GM18508 (cell line): ENCODE data around the gene CSNK1G2.

ENCODE experiments used
- ATAC-seq: cut with Tn5 transposase; IDR thresholded peaks from one replicate; pipeline ENCODE4 v1.9.1; 2021; ENCODE audit warnings: moderate number of reproducible peaks; ENCODE audit not compliant: insufficient read depth, unreplicated experiment

CSNK1G2 gene

GRCh38 chr19:2012941-2013682 lies 72.1 kb downstream of the CSNK1G2 start:
- no peak for ATAC-seq

GRCh38 chr19:2013683-2013961 lies 72.7 kb downstream of the CSNK1G2 start:
- ATAC-seq, result no peak

GRCh38 chr19:2014131-2014571 lies 73.2 kb downstream of the CSNK1G2 start:
- ATAC-seq, result no peak

GRCh38 chr19:2014731-2015607 lies 74.0 kb downstream of the CSNK1G2 start:
- ATAC-seq, result no peak

- no peak for ATAC-seq
These were observed 74.6 kb downstream of the CSNK1G2 start, which contains the start of gene BTBD2 for GRCh38 chr19:2015608-2015950. Gene BTBD2, minus strand, starts transcription at chr19:2015714. Its CDS starts 11 bp downstream, at chr19:2015703.

- ATAC-seq, result no peak
These were observed 75.3 kb downstream of the CSNK1G2 start for GRCh38 chr19:2016041-2016807.

GRCh38 chr19:2018752-2019151 lies 77.8 kb downstream of the CSNK1G2 start:
- ATAC-seq, result no peak

GRCh38 chr19:2021453-2022140 lies 80.6 kb downstream of the CSNK1G2 start:
- ATAC-seq, result no peak

- no peak for ATAC-seq
These were observed 81.3 kb downstream of the CSNK1G2 start for GRCh38 chr19:2022289-2022688.

- ATAC-seq, result no peak
These were observed 85.8 kb downstream of the CSNK1G2 start for GRCh38 chr19:2026770-2027169.

GRCh38 chr19:2027361-2027760 lies 86.4 kb downstream of the CSNK1G2 start:
- ATAC-seq, result no peak
